ENCODE measurements around the gene CALR3.
"Not testable (repeated sequence)": the region's sequence is repeated elsewhere in the genome, so short reads cannot be mapped to it uniquely, and the experiment has no call there.

Gene CALR3

GRCh38 chr19:16482745-16483144, 13.2 kb downstream of the CALR3 start:
- no peak for DNase-seq

DNA sequence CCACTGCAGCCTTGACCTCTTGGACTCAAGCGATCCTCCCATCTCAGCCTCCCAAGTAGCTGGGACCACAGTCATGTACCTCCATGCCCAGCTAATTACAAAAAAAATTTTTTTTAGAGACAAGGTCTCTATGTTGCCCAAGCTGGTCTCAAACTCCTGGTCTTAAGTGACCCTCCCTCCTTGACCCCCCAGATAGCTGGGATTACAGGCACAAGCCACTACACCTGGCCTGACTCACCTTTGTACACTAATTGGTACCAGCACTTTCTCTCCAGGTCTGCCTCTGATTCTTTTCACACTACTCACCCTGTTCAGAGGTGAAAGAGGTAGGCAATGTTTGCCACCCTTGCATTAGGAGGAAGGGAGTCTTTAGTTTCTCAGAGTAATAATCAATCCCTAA, 18.7 kb downstream of the CALR3 start:
- DNase-seq = no peak

DNA sequence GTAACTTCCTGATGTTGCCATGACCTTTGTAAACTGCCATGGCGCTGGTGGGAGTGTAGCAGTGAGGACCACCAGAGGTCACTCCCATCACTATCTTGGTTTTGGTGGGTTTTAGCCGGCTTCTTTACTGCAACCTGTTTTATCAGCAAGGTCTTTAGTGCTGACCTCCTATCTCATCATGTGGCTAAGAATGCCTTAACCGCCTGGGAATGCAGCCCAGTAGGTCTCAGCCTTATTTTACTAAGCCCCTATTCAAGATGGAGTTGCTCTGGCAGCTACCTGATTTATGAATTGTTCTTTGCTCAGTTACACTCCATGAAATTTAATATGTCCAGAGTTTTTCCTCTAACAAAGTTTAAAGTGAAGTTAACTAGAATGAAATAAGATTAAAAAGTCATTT, 19.6 kb downstream of the CALR3 start:
- DNase-seq = no peak

DNA sequence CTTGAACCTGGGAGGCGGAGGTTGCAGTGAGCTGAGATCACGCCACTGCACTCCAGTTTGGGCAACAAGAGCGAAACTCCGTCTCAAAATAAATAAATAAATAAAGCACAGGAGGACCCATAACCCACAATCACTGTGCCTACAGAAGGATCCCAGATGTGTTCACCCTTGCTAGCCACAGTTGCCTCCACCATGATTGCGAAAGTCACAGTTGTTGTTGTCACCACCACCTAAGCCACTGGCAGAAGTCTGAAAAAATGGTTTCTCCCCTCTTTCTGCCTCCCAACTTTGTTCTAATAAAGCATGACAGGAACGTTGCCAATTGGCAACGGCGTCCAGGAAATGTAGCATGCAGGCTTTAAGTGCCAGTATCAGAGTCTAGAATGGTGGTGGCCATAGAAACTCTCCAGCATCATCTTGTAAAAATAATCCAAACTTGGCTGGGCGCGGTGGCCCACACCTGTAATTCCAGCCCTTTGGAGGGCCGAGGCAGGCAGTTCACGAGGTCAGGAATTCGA, 22.0 kb downstream of the CALR3 start:
- no peak for DNase-seq

- DNase-seq = no peak
These were observed 23.0 kb downstream of the CALR3 start for GRCh38 chr19:16472992-16473391.

- DNase-seq = not testable (repeated sequence)
These were observed 23.4 kb downstream of the CALR3 start for GRCh38 chr19:16472559-16472899.

DNA sequence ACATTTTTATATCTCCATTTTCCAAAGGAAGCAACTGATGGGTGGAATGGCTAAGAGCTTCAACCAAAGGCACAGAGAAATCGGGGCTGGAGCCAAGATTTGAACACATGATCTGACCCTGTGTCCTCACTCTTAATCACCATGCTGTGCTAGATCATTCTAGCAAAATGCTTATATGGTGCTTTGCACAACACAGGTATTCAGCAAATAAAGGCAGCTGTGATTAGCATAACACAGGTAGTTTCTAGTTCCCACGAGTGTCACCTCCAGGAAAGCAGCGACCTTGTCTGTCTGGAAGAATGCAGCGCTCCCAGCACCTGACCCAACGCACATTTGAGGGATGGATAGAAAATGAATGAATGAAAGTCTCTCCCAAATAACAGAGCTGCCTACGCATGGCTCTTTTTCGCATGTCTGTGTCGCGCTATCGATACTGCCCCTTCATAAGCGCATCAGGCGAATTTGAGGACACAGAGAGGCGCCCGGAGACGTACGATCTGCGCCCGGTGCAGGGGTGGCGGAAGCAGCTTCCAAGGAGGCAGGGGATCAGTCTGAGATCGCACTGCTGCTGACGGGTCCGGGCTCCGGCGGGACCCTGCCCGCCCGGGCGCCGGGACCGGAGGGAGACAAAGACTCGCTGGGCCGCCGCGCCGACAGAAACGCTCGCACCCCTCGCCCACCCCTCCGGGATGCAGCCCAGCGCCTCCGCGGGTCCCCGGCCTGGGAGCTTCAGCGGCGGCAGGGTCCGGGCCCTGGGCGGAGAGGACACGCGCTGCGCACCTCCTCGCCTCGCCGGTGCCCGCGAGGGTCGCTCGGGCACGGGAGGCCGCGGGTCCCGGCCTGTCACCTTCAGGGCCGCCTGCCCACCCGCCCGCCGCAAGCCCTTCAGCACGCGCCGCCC, 24.8 kb downstream of the CALR3 start:
- peak; percentile 48 for DNase-seq

DNA sequence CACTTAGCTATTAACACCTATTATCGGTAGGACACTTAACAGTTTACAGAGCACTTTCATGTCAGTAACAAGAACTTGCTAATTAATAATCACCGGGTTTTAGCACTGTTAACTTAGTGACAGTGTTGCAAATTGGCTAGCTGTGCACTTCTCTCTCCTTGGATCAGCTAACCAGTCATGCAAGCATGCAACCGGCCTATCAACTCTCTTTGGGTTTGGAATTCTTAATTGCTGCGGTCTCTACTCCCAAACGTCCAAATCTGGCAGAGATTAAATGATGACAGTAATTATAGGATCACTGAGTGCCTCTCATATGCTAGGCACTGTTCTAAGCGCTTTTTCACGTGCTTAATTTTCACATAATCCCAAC, 25.4 kb downstream of the CALR3 start:
- DNase-seq = no peak

GRCh38 chr19:16467581-16467980, 28.4 kb downstream of the CALR3 start:
- DNase-seq = no peak

GRCh38 chr19:16466802-16467427, 29.1 kb downstream of the CALR3 start:
- not testable (repeated sequence) for DNase-seq

DNA sequence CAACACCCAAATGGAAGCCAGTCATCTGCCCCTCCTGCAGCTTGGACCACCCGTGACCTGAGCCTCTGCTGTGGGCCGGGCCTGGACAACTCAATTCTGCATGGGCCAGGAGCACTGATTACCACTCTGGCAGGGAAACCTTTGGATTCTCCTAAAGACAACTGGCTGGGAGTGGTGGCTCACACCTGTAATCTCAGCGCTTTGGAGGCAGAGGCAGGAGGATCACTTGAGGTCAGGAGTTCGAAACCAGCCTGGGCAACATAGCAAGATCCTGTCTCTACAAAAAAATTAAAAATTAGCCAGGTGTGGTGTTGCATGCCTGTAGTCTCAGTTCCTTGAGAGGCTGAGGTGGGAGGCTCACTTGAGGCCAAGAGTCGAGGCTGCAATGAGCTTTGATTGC, 30.7 kb downstream of the CALR3 start:
- DNase-seq = no peak

- no peak for DNase-seq
These were observed 31.9 kb downstream of the CALR3 start for GRCh38 chr19:16463991-16464575.

DNA sequence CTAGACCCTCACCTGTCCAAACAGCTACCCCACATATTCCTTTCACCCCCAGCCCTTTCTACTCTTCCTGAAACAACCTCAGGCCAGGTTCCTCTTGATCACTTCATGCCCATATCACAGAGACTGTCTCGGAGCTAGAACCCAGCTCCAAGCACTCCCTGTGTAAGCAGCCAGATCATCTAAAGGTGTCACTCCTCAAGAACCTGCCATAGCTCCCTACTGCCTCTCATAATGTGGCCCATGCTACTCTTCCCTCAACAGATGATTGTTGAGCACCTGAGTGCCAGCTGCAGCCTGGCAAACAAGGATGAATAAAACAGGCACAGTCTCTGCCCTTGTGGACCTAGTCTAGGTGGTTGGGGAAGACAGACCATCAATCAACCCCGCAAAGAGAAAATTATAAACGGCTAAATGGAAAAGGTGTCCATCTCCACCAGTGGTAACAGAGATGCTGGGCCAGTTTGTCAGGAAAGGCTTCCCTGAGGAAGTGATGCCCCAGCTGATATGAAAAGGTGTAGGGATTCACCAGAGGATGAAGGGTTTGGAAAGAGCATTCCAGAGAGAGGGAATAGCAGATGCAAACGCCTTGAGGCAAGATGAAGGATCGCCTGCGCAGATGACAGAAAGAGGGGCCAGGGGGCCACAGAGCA, 32.5 kb downstream of the CALR3 start:
- DNase-seq = no peak

DNA sequence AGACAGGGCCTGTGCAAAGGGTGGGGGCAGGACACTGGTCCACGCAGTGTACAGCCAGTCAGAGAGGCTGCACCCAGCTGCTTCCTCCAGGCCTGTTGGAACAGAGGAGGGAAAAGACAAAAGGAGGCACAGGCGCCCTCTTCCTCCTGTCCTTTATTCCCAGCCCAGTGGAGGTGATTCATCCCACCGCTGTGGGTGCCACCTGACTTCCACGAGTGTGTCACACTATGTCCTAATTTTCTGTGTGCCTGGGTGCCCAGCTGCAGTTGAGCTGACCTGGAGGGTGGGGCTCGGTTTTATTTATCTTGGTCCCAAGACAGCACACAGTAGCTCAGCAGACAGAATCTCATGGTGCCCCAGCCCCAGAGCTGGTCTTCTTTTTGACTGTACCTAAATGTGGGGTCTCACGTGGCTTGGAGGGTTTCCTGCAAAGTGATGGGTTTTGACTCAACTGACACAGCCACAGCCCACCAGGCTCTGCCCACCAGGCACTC, 33.2 kb downstream of the CALR3 start:
- no peak for DNase-seq

DNA sequence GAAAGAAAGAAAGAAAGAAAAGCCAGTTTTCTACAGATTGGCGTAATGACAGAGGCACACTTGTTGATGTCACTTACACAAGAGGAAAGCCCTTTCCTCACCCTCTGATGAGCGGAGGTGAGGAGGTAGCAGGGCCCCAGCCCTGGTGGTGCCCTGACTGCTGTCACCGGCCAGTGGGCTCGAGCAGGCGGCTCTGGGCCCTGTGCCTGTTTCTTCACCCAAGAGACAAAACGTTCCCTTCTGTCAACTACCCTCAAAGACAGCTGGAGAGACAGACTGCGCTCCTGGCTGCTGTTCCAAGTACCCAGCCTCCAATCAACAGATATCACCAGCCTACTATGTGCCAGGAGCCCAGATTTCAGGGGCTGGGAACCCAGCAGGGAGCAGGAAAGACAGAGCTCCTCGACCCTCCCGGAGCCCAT, 34.3 kb downstream of the CALR3 start:
- DNase-seq = no peak

DNA sequence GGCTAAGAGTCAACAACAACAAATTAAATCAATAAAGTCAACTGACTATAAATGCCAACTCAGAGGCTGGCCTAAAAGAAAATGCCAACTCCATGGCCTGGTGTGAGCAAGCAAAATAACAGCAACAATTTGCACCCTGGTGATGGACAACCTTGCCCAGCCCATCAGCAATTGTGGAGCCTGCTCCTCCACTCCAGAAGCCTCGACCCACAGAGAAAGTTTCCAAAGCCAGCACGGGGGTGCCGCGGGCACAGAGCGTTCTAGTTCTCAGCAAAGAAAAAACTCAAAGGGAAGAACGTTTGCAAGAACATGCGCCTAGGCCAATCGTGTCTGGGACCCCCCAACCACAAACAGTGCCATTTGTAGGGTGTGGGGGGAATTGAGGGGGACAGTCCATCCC, 35.5 kb downstream of the CALR3 start:
- DNase-seq = no peak

DNA sequence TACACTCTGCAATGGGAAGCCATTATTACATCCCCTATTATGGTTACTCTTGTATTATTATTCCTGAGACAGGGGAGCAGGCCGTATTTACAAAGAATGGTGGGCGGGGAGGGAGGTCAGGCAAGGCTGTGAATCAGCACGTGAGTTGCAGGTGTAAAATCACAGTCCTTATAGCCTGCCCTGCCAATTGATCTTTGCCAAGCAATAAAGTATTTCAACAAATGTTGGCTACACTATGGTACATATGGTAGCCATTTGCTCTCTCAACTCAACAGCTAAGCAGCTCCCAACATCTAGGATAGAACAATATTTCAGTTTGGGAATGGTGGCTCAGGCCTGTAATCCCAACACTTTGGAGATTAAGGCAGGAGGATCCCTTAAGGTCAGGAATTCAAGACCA, 36.3 kb downstream of the CALR3 start:
- DNase-seq = no peak

- no peak for DNase-seq
These were observed 37.3 kb downstream of the CALR3 start for GRCh38 chr19:16458391-16459341.

GRCh38 chr19:16457954-16458331, 38.0 kb downstream of the CALR3 start:
- DNase-seq = no peak

GRCh38 chr19:16457195-16457953, 38.6 kb downstream of the CALR3 start:
- DNase-seq = no peak

DNA sequence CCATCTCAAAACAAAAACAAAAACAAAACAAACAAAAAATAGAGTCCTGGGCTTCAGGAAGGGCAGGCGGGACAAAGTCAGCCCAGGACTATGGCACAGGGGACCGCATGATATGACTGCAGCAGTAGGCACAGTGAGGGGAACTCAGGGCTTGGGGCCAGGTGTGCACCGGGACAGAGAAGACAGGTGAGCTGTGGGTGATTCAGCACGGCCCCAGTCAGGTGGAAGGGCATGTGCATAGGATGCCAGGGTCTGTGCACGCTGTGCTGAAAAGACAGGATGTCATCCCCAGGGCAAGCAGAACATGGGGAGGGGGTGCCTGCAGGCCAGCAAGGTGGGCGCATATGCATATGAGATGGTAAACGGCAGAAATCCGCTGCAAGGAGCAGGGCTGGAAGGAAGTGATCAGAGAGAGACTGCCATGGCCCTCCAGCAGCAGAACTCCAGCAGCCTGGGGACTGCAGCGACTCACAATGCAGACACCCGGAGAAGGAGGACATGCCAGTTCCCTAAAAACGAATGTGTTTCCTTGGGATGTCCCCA, 39.2 kb downstream of the CALR3 start:
- DNase-seq = no peak
